Activated T-helper 2 cell treated with anti-CD3 and anti-CD28 coated beads, Interferon-gamma antibody, Interleukin-2, Interleukin-4, amounts not matched to agents 10 μg/mL and 5 μg/mL and 100 μg/mL, durations not matched to agents 14 hours and 24 hours and 36 hours (primary cell): ENCODE measurements around the gene TAS1R2. TPM values are rescaled to one million over a fixed set of nuclear protein-coding genes. Genes with fewer than 3 reads are reported as not detected.

ENCODE experiments used
- DNase-seq: peaks from one replicate; pipeline ENCODE4 v3.0.0; 2021; ENCODE audit warnings: low spot score
- H3K27ac Mint-ChIP-seq: one replicate; pipeline ENCODE4 v1.8.0; 2021; ENCODE audit warnings: mixed read lengths
- H3K27me3 Mint-ChIP-seq: one replicate; pipeline ENCODE4 v1.8.0; 2021; ENCODE audit warnings: low read depth, mixed read lengths
- H3K36me3 Mint-ChIP-seq: one replicate; pipeline ENCODE4 v1.8.0; 2021; ENCODE audit warnings: low read depth, mixed read lengths
- H3K4me1 Mint-ChIP-seq: one replicate; pipeline ENCODE4 v1.8.0; 2021; ENCODE audit warnings: low read depth, mixed read lengths
- H3K4me3 Mint-ChIP-seq: one replicate; pipeline ENCODE4 v1.8.0; 2021; ENCODE audit warnings: low read depth, mild to moderate bottlenecking, moderate library complexity, mixed read lengths
- H3K9me3 Mint-ChIP-seq: one replicate; pipeline ENCODE4 v1.8.0; 2021; ENCODE audit warnings: mixed read lengths
- intact Hi-C: fragments of 100-400 bp; cut with micrococcal nuclease; formaldehyde crosslinking; loops from one replicate; pipeline ENCODE4 v1.15.1; 2023
- total RNA-seq: library from RNA; stranded (reverse); gene quantifications from 2 replicates; pipeline ENCODE4 v1.2.3, GENCODE V29; 2022

The TAS1R2 gene
- total RNA-seq, 1 donor from 2014 or later: not detected

GRCh38 chr1:18795002-18795689, 64.3 kb downstream of the TAS1R2 start:
- Mint-ChIP-seq H3K27ac (no peak overlapping the region), H3K36me3 (no peaks in the 10 kb centered on the region)
- intact Hi-C loops: no loop called here

GRCh38 chr1:18794561-18794960, 64.9 kb downstream of the TAS1R2 start:
- Mint-ChIP-seq H3K4me3 (no peak overlapping the region), H3K4me1 (no peaks in the 10 kb centered on the region), H3K36me3 (no peaks in the 10 kb centered on the region), H3K27ac (no peak overlapping the region), H3K27me3 (peaks cover 3% of the 10 kb centered on the region), H3K9me3 (no peaks in the 10 kb centered on the region)
- intact Hi-C loops: no loop called here
- DNase-seq: no peak

More at GRCh38 chr1:18795002-18795689, 64.3 kb downstream of the TAS1R2 start:
- Mint-ChIP-seq H3K4me1 (no peaks in the 10 kb centered on the region), H3K27me3 (no peaks in the 10 kb centered on the region), H3K4me3 (no peak overlapping the region), H3K9me3 (no peaks in the 10 kb centered on the region)
- no peak for DNase-seq

DNA sequence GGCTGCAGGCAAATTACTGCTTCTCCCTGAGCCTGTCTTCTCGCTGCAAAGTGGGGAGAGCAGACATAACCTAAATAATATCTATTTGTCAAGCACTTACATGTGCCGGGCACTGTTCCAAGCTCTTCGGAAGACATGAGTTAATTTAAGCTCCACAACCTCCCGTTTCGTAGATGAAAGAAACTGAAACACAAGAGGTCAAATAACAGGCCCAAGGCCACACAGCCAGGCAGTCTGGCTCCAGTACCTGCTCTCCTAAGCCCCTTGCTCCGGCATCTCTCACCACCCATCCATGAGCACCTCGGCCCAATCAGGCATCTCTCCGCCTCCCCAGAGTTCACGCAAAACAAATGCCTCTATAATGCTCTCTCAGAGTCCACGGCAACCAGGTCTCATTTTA, 65.4 kb downstream of the TAS1R2 start:
- no peak overlapping the region for H3K27ac Mint-ChIP-seq
- H3K36me3 Mint-ChIP-seq: no peaks in the 10 kb centered on the region
- H3K9me3 Mint-ChIP-seq: no peaks in the 10 kb centered on the region
- DNase-seq: no peak
- intact Hi-C loops: no loop called here
- H3K4me1 Mint-ChIP-seq: no peaks in the 10 kb centered on the region
- peaks cover 5% of the 10 kb centered on the region for H3K27me3 Mint-ChIP-seq
- H3K4me3 Mint-ChIP-seq: no peak overlapping the region

DNA sequence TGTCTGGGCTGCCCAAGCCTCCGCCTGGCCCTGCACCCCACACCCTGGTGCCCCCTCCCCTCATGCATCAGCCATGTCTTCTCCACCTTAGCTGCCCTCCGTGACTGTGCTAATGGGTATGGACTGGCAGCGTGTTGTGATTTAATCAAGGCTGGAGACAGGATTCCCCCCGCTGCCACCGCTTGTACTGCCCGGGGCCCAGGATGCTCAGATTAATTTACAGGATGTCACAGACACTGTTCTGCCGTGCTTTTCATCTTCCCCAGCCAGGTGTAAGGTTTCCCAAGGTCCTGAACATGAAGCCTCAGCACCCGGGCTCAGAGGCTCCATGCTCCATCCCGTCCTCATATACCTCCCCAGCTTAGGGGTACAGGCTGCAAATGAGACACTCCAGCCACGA, 66.3 kb downstream of the TAS1R2 start:
- intact Hi-C loops: no loop called here
- DNase-seq: no peak
- no peak overlapping the region for H3K4me3 Mint-ChIP-seq
- H3K27ac Mint-ChIP-seq: no peak overlapping the region
- no peaks in the 10 kb centered on the region for H3K4me1 Mint-ChIP-seq
- H3K36me3 Mint-ChIP-seq: no peaks in the 10 kb centered on the region
- peaks cover 8% of the 10 kb centered on the region for H3K27me3 Mint-ChIP-seq
- H3K9me3 Mint-ChIP-seq: no peaks in the 10 kb centered on the region

DNA sequence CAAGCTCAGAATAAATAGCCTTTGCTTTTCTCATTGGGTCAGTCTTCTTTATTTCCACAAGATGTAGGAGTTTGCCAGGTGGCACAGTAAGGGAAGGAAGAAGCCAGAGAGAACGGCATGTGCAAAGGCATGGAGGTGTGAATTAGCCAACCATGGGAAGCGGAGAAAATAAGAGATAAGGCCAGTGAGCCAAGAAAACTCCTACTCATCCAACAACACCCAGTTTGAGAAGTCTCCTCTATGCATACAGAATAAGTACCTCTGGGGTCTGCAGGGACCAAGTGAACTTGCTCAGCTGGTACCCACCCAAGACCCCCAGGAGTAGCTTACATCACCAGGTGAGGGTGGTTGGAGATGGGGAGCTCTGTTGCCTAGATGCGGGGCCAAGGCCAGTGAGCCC, 66.7 kb downstream of the TAS1R2 start:
- intact Hi-C loops: no loop called here
- Mint-ChIP-seq H3K36me3 (no peaks in the 10 kb centered on the region), H3K9me3 (no peaks in the 10 kb centered on the region), H3K27ac (no peak overlapping the region), H3K27me3 (peaks cover 8% of the 10 kb centered on the region), H3K4me3 (no peak overlapping the region), H3K4me1 (no peaks in the 10 kb centered on the region)
- no peak for DNase-seq

Other genes with a start within 250 kb of the TAS1R2 start
- not detected in 2 replicates for gene PAX7, start 228.8 kb downstream of the TAS1R2 start, total RNA-seq
- 4.4 and 5.0 TPM in 2 replicates for gene ALDH4A1, start 42.9 kb upstream of the TAS1R2 start, total RNA-seq
- gene IFFO2, start 97.0 kb upstream of the TAS1R2 start, total RNA-seq: 48.5 and 49.4 TPM in 2 replicates